Left renal cortex interstitium (tissue), 4 donors: Measurements from ENCODE around the gene NCAPH2. TPM values are rescaled to one million over a fixed set of nuclear protein-coding genes. Genes with fewer than 3 reads are reported as not detected.
"Not testable (repeated sequence)": the region's sequence is repeated elsewhere in the genome, so short reads cannot be mapped to it uniquely, and the experiment has no call there.

Experiments used
- DNase-seq, 4 donors: peaks; one replicate each; pipeline ENCODE4 v3.0.0-alpha.2; 2013; ENCODE audit warnings: low read depth in 4 of 4, low spot score in 2 of 4, missing footprints in 1 of 4
- polyA plus RNA-seq, 4 donors: library from polyadenylated mRNA; unstranded; fragments of 120-200 nt; gene quantifications; one replicate each; pipeline ENCODE4 v1.2.1, GENCODE V29; 2013; ENCODE audit not compliant: insufficient read length in 4 of 4

NCAPH2 gene
- polyA plus RNA-seq, 4 donors, result 35.8 to 57.9 (median 53.3) TPM

DNA sequence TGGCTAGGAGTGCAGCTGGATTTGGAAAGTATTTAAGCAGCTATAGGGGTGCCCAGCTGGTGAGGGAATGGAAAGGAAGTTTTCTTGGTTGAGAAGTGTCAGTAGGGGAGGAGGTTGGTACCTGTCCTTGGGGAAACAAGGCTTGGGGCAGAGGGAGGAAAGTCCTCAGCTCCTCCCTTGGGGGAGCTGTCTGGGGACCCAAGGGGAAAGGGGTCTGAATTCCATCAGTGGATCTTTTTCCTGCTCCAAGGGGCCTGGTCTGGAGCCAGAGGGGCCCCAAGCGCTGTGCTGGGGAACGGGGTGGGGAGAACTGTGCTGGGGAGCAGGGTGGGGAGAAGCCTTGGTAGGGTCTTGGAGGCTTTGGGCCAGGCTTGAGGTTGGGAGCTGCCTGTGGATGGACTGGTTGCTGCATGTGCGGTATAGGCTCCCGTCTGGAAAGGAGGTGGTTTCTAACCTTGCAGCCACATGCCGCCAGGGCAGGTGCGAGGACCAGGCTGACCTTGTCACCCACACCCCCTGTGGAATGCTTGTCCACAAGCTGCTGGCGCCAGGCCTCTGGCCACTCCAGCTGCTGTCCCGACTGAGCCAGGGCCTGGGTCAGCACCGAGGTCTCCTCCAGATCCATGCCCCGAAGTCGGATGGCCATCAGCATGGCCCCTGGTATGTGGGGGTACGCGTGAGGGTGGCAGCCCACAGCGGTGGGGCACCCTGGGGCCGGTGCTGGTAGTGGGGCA, 20.8 kb downstream of the NCAPH2 start:
- DNase-seq, result no peak

DNA sequence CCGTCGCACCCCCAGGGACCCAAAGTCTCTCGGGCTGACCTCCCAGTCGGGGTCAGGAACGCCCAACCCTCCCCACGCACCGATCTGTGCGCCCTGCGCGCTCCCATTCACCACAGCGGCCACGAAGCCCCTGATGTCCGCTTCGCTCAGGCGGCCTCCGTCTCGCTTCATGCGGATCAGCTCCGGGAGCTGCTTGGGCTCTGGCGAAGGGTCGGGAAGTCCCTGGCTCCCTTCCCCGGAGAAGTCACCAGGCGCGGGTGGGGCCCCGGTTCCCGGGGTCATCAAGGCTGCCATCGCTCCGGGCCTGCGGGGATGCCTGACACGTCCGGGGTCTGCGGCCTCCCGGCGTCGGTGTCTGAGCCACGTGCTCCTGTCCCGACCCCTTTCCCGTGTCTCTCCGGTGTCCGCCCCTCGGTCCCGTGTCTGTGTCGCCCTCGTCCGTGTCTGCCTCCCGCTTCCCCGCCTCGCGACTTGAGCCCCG, 21.4 kb downstream of the NCAPH2 start:
- no peak for DNase-seq

- no peak for DNase-seq
Observed at GRCh38 chr22:50529897-50530579, 22.0 kb downstream of the NCAPH2 start, which contains the start of gene TYMP. Gene TYMP (minus strand): TSS chr22:50530012. CDS start chr22:50529709, 303 bp downstream.

- no peak for DNase-seq
Observed at GRCh38 chr22:50530580-50530876, 22.5 kb downstream of the NCAPH2 start.

- no peak for DNase-seq
Observed at GRCh38 chr22:50530877-50531545, 23.0 kb downstream of the NCAPH2 start.

- no peak for DNase-seq
Observed at GRCh38 chr22:50531546-50531961, 23.5 kb downstream of the NCAPH2 start.

- DNase-seq, result no peak
Observed at GRCh38 chr22:50531962-50532674, 24.1 kb downstream of the NCAPH2 start.

GRCh38 chr22:50532824-50533796, 25.1 kb downstream of the NCAPH2 start:
- DNase-seq, result no peak

- not testable (repeated sequence) for DNase-seq
Observed at GRCh38 chr22:50533856-50534711, 26.1 kb downstream of the NCAPH2 start.

DNA sequence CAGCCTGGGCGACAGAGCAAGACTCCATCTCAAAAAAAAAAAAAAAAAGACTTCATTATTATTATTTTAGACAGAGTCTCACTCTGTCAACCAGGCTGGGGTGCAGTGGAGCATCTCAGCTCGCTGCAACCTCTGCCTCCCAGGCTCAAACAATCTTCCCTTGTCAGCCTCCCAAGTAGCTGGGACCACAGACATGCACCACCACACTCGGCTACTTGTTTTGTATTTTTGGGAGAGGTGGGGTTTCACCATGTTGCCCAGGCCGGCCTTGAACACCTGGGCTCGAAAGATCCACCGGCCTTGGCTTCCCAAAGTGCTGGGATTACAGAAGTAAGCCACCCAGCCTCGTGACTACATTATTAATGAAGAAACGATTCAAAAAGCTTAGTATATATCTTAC, 27.1 kb downstream of the NCAPH2 start:
- DNase-seq, result no peak

GRCh38 chr22:50536226-50536625, 28.2 kb downstream of the NCAPH2 start:
- DNase-seq, result no peak

GRCh38 chr22:50537765-50538164, 29.7 kb downstream of the NCAPH2 start:
- no peak for DNase-seq

GRCh38 chr22:50540381-50540780, 32.4 kb downstream of the NCAPH2 start:
- DNase-seq, result no peak

DNA sequence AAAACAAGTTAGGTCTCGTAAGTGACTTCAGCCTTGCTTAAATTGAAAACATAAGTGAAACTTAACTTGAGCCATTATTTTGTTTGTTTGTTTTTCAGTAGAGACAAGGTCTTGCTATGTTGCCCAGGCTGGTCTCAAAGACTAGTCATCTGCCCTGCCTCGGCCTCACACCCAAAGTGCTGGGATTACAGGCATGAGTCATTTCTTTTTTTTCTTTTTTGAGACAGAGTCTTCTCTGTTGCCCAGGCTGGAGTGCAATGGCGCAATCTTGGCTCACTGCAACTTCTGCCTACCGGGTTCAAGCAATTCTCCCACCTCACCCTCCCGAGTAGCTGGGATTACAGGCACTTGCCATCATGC, 33.6 kb downstream of the NCAPH2 start:
- DNase-seq, result not testable (repeated sequence)

- no peak for DNase-seq
Observed at GRCh38 chr22:50542416-50542927, 34.4 kb downstream of the NCAPH2 start.

- no peak for DNase-seq
Observed at GRCh38 chr22:50544078-50544745, 36.2 kb downstream of the NCAPH2 start.

GRCh38 chr22:50544746-50545253, 36.8 kb downstream of the NCAPH2 start:
- DNase-seq, result no peak
